ENCODE results near the gene TRIM34.
"Not testable (repeated sequence)": the region's sequence is repeated elsewhere in the genome, so short reads cannot be mapped to it uniquely, and the experiment has no call there.

TRIM34 gene

GRCh38 chr11:5620651-5621521 lies 3.9 kb upstream of the TRIM34 start:
- no peak for DNase-seq

- no peak for DNase-seq
Observed at GRCh38 chr11:5621580-5621979, 3.2 kb upstream of the TRIM34 start.

- no peak for DNase-seq
Observed at GRCh38 chr11:5622802-5623201, 2.0 kb upstream of the TRIM34 start.

DNA sequence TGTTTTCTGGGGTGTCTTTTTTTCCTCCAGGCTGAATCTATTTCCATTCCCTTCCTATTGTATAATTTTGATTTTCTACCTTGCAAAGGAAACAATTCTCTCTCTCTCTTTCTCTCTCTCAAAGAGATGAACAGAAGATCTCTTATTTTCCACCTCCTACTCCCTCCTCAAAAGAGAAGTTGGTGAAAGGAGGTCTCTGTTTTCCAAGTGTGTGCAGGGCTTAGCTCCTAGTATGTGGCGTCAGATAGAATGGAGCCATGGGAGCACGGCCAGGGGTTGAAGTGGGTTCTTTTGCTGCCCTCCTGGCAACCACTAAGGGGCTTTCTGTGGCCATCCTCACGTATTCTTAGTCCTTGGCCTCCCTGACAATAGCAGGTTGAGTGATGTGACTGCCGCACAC lies 480 bp downstream of the TRIM34 start:
- DNase-seq = no peak

GRCh38 chr11:5626196-5626595 lies 1.4 kb downstream of the TRIM34 start:
- no peak for DNase-seq

- no peak for DNase-seq
Observed at GRCh38 chr11:5631417-5631816, 6.6 kb downstream of the TRIM34 start.

- DNase-seq = no peak
Observed at GRCh38 chr11:5631969-5632635, 7.3 kb downstream of the TRIM34 start.

- no peak for DNase-seq
Observed at GRCh38 chr11:5639953-5640352, 15.2 kb downstream of the TRIM34 start.

- DNase-seq = no peak
Observed at GRCh38 chr11:5643585-5643984, 18.8 kb downstream of the TRIM34 start.

- DNase-seq = no peak
Observed at GRCh38 chr11:5646139-5646538, 21.3 kb downstream of the TRIM34 start.

DNA sequence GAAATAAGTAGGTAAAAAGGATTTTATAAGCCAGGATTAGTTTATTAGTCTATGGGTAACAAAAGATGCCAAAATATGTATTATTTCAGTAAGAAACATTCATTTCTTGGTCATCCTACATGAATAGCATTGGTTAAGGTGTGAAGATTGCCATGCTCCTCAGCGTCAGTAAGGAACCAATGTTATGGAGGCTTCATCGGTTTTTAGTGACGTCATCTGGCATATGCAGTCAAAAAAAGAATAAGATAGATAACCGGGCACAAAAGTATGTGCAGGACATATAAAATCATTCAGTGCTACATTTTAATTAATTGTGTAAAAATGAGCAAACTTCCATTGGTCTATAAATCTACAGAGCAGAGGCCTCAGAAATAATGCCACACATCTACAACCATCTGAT lies 30.7 kb downstream of the TRIM34 start:
- no peak for DNase-seq

DNA sequence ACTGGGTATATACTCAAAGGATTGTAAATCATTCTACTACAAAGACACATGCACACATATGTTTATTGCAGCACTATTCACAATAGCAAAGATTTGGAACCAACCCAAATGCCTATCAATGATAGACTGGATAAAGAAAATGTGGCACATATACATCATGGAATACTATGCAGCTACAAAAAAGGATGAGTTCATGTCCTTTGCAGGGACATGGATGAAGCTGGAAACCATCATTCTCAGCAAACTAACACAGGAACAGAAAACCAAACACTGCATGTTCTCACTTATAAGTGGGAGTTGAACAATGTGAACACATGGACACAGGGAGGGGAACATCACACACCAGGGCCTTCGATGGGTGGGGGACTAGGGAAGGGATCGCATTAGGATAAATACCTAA lies 32.2 kb downstream of the TRIM34 start:
- not testable (repeated sequence) for DNase-seq

GRCh38 chr11:5658318-5658717 lies 33.5 kb downstream of the TRIM34 start:
- no peak for DNase-seq

- no peak for DNase-seq
Observed at GRCh38 chr11:5663511-5663910, 38.7 kb downstream of the TRIM34 start.

DNA sequence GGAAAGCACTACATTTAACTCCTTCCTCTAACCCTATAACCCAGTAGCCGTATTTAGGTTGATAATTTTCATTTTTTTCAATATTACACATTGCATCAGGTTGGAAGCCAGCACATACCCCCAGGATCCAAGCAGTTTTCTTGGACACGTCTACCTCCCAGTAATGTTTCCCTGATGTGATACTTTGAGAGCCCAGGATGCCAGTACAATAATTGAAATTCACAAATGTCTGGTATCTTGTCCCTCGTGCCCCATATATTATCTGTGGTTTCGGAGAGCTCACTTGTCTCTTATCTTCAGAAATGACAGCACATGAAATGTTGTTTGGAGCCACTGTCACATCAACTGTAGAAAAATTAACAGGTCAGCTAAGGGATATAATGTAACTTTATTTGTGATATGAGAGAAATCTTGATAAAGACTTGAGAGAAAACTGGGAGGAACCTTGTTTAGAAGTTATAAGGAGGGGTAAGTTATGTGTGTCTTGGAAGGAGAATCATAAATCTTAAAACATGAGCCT lies 40.3 kb downstream of the TRIM34 start:
- no peak for DNase-seq

DNA sequence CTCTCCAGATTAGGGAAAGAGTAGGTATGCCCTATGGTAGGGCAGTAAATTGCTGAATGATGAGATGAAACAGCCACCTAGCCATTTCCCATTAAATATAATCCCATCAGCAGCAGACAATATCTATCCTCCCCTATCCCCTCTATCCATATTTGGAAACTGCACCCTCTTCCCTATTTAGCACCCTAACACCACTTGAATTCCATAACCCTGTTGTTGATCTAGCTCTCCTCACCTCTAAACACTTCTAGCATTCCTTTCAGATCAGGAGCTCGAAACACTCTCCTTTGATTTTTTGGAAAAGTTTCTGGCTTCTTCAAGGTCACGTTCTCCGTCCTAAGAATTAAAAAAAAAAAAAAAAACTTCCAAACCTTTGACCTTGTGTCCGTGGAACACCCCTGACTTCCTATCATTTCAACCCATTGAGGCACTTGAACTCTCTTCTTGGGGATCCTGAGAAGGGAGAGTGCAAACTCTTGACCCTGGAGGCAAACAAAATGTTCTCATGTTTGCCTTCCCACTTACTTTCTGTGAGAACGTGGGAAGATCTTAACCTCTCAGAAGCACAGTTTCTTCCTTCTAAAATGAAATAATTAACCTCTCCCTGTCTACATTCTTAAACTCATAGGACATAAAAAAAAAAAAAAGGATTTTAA lies 41.1 kb downstream of the TRIM34 start:
- no peak for DNase-seq

DNA sequence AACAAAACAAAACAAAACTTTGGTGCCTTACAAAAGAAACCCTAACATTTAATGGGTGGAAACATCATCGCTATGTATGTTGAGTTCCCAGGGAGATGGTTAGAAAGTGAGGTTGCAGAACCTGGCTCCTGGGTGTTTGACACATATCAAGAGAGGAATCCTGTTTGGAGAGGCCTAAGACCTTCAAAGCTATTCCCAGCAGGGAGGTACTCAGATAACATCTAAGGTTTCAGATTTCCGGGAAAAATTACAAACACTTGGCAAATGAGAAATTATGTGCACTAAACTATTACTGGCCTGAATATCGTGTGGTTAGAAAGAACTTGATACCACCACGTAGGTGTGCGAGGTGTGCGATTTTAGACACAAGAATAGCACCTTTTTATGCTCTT lies 41.6 kb downstream of the TRIM34 start:
- DNase-seq = no peak

DNA sequence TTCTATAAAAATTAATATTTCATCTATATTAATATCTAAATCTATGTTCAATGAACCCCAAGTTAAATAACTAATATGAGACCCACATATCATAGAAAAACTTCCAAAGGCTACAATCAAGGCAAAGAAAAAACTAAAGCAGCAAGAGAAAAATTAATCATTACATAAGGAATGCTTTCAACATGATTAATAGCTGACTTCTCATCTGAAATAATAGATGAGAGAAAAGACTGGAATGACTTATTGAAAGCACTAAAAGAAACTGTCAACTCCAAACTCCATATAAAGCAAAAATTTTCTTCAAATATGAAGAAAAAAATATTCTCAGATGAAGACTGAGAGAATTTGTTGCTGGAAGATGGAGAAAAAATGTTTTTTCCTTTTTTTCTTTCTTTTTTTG lies 47.0 kb downstream of the TRIM34 start:
- DNase-seq = no peak

DNA sequence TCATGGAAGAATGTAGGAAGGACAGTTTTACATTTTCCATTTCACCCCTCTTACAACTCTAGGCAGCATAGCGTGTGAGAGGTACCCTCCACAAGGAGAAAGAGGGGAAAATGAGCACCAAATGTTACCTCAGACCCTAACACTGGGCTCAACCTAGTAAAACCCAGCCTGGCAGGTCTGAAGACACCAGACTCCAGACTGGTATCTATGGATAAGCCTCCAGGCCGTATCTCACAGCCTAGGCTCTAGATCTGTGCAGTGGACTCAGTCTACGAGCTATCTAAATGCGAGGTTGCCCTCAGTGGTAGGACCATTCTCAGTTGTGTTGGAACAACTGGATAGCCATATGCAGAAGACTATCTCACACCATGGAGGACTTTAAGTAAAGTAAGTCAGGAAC lies 49.6 kb downstream of the TRIM34 start:
- no peak for DNase-seq

DNA sequence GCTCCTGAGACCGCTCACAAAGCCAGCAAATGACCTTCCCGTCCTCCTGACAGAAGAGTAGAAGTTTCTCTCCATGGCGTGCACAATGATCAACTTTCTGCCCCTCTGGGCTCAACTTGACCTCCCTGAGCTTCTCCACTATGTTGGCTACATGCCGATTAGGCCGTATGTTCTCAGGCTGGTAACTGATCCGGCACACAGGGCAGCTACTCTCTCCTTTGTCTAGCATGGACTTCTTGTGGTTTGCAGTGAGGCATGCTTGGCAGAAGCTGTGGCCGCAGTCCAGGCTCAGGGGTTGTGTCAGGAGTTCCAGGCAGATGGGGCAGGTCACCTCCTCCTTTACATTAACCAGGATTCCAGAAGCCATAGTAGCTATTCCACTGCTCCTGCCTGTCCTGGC lies 55.0 kb downstream of the TRIM34 start:
- DNase-seq = no peak

DNA sequence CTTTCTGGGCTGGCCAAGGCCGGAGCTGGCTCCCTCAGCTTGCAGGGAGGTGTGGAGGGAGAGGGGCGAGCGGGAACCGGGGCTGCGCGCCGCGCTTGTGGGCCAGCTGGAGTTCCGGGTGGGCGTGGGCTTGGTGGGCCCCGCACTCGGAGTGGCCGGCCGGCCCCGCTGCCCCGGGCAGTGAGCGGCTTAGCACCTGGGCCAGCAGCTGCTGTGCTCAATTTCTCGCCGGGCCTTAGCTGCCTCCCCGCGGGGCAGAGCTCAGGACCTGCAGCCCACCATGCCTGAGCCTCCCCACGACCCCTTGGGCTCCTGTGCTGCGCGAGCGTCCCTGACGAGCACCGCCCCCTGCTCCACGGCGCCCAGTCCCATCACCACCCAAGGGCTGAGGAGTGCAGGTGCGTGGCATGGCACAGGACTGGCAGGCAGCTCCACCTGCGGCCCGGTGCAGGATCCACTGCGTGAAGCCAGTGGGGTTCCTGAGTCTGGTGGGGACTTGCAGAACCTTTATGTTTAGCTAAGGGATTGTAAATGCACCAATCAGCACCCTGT lies 58.2 kb downstream of the TRIM34 start:
- not testable (repeated sequence) for DNase-seq

- not testable (repeated sequence) for DNase-seq
Observed at GRCh38 chr11:5683620-5684019, 58.8 kb downstream of the TRIM34 start.
